Ascending aorta (tissue), 2 donors: ENCODE results near the gene CNTN5. TPM values are rescaled to one million over a fixed set of nuclear protein-coding genes. Genes with fewer than 3 reads are reported as not detected.

ENCODE experiments used
- DNase-seq, 2 donors: peaks; one replicate each; pipeline ENCODE4 v3.0.0-alpha.2; 2019; ENCODE audit warnings: low spot score in 2 of 2
- H3K27ac ChIP-seq, 2 donors: fragments of 200-600 bp; sonication (generic); one replicate each; pipeline ENCODE4 v1.5.1; 2016 to 2017; ENCODE audit warnings: mild to moderate bottlenecking in 1 of 2
- H3K27me3 ChIP-seq: fragments of 200-600 bp; sonication (generic); one replicate; pipeline ENCODE4 v1.5.1; 2017
- H3K36me3 ChIP-seq, 2 donors: fragments of 200-600 bp; sonication (generic); one replicate each; pipeline ENCODE4 v1.5.1; 2016
- H3K4me1 ChIP-seq, 2 donors: fragments of 200-600 bp; sonication (generic); one replicate each; pipeline ENCODE4 v1.5.1; 2016 to 2017; ENCODE audit warnings: mild to moderate bottlenecking in 1 of 2
- H3K4me3 ChIP-seq, 2 donors: fragments of 200-600 bp; sonication (generic); one replicate each; pipeline ENCODE4 v1.5.1; 2016 to 2017; ENCODE audit warnings: mild to moderate bottlenecking in 1 of 2
- H3K9me3 ChIP-seq, 2 donors: fragments of 200-600 bp; sonication (generic); one replicate each; pipeline ENCODE4 v1.5.1; 2016
- intact Hi-C: fragments of 100-400 bp; cut with DNase I; formaldehyde crosslinking; loops from one replicate; pipeline ENCODE4 v1.15.1; 2023
- total RNA-seq: library from RNA; depleted of rRNA; stranded (reverse); fragments of >200 nt; gene quantifications from one replicate; pipeline ENCODE4 v1.1.0, GENCODE V29; 2016
- TF ChIP-seq, protein P1 (sequence below), 3 experiments: fragments of 200-600 bp in 2 of 3; fragments of 450-650 bp in 1 of 3; sonication (generic) in 2 of 3; IDR thresholded peaks; one replicate each; pipeline ENCODE4 v1.5.1; 2016 to 2019; ENCODE audit warnings: antibody characterized with exemption in 3 of 3, mild to moderate bottlenecking in 1 of 3, moderate library complexity in 1 of 3

Gene CNTN5
- total RNA-seq, 1 donor from 2014 or later, result 3.6 TPM

DNA sequence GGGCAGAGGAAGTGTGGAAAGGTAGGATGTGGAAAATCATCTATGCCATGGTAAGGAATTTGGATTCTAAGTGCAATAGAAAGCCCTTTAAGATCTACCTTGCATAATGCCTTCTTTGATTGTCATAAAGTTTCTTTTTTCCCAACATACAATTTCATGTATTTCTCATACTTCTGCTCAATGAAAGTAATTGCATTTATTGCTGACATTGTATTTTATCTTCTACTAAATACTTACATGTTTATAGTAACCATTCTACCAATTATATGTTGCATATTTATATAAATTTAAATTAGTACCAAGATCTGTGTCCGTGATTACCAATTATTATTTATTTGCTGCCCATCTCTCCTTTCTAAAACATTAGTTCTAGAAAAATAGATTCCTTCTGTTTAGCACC is 114.8 kb downstream of the CNTN5 start:
- Histone ChIP-seq H3K36me3 (no peaks in the 10 kb centered on the region), H3K27ac (no peak overlapping the region), H3K27me3 (no peaks in the 10 kb centered on the region), H3K4me1 (no peaks in the 10 kb centered on the region), H3K4me3 (no peak overlapping the region), H3K9me3 (no peaks in the 10 kb centered on the region)
- TF ChIP-seq, protein P1, sequence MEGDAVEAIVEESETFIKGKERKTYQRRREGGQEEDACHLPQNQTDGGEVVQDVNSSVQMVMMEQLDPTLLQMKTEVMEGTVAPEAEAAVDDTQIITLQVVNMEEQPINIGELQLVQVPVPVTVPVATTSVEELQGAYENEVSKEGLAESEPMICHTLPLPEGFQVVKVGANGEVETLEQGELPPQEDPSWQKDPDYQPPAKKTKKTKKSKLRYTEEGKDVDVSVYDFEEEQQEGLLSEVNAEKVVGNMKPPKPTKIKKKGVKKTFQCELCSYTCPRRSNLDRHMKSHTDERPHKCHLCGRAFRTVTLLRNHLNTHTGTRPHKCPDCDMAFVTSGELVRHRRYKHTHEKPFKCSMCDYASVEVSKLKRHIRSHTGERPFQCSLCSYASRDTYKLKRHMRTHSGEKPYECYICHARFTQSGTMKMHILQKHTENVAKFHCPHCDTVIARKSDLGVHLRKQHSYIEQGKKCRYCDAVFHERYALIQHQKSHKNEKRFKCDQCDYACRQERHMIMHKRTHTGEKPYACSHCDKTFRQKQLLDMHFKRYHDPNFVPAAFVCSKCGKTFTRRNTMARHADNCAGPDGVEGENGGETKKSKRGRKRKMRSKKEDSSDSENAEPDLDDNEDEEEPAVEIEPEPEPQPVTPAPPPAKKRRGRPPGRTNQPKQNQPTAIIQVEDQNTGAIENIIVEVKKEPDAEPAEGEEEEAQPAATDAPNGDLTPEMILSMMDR (IDR thresholded peaks at IDR 0.05), result no peak
- no peak for DNase-seq
- intact Hi-C loops, result no loop called here

DNA sequence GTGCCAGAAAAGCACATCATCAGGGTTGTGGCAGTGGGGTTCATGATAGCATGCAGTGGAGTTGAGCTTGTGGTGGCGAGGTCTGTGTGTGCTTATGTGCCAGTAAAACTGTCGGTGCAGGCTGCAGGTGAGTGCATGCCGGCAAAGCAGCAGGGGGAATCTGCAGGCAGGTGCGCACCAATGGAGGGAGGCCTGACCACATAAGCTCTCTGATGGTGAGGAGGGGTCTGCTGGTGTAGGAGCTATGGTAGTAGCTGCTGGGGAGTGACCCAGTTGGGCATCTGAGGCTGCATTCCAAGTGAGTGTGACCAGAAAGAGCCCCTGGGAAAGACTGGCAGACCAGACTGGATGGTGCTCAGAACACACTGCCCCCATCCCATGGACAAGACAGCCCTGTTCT is 121.5 kb downstream of the CNTN5 start:
- H3K27ac ChIP-seq, result no peak overlapping the region
- no peak for DNase-seq
- intact Hi-C loops, result no loop called here
- no peaks in the 10 kb centered on the region for H3K27me3 ChIP-seq
- H3K36me3 ChIP-seq, result no peaks in the 10 kb centered on the region
- TF ChIP-seq, protein P1 (IDR thresholded peaks at IDR 0.05), result no peak
- H3K9me3 ChIP-seq, result no peaks in the 10 kb centered on the region
- H3K4me1 ChIP-seq, result no peaks in the 10 kb centered on the region
- H3K4me3 ChIP-seq, result no peak overlapping the region

DNA sequence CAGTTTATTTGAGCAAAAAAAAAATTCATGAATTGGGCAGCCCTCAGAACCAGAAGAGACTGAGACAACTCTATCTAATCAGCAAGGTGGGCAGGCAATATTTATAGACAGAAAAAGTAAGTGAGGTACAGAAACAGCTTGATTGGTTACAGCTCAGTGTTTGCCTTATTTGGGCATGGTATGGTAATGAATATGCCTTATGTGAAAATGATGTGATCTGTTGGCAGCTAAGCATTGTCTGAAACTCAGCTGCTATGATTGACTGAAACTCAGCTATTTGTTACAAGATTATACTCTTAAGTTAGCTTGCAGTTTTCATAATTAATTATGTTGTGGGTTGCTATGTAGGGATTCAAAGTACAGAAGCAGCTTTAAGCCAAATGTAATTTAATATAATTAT is 127.6 kb downstream of the CNTN5 start:
- Histone ChIP-seq H3K9me3 (peaks cover 0 to 3% of the 10 kb centered on the region in 2 donors), H3K4me3 (no peak overlapping the region), H3K27ac (no peak overlapping the region), H3K4me1 (no peaks in the 10 kb centered on the region), H3K36me3 (no peaks in the 10 kb centered on the region), H3K27me3 (no peaks in the 10 kb centered on the region)
- intact Hi-C loops, result no loop called here
- TF ChIP-seq, protein P1 (IDR thresholded peaks at IDR 0.05), result no peak
- DNase-seq, result no peak

DNA sequence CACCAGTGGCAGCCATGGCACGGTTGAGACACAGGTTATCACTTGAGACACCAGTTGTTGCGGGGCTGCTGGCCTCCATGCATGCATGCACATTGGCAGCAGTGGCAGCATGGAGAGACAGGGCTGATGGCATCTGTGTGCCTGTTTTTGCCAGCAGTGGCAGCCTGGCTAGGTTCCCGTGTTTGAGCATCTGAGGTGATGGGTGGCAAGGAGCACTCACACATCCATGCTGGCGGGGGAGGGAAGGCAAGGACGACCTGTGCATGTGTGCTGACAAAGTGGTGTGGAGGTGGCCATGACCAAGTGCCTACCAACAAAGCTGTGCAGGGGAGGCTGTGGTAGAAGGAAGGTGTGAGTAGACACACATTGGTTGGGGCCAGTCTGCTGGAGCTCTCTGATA is 133.5 kb downstream of the CNTN5 start:
- H3K4me1 ChIP-seq, result no peaks in the 10 kb centered on the region
- H3K27me3 ChIP-seq, result no peaks in the 10 kb centered on the region
- H3K27ac ChIP-seq, result no peak overlapping the region
- H3K36me3 ChIP-seq, result no peaks in the 10 kb centered on the region
- intact Hi-C loops, result no loop called here
- no peak overlapping the region for H3K4me3 ChIP-seq
- DNase-seq, result no peak
- peaks cover 0 to 3% of the 10 kb centered on the region in 2 donors for H3K9me3 ChIP-seq
- TF ChIP-seq, protein P1 (IDR thresholded peaks at IDR 0.05), result no peak

DNA sequence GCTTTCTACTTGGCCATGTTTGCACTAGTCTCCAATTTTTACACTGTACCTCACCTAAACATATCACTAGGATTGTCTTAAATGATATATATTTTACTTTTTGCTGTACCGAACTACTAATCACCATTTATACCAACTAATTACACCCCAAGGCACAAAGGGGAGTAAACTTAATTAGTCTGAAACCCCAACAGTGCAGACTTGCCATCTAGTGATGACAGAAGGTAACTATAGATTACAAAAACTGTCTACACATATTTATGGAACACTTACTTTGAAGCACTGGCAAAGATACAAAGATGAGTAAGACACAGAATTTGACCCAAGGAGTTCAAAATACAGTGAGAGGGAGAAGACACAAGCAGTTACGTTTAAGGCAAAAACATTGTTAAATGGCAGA is 139.7 kb downstream of the CNTN5 start:
- Histone ChIP-seq H3K4me1 (no peaks in the 10 kb centered on the region), H3K36me3 (no peaks in the 10 kb centered on the region), H3K27ac (no peak overlapping the region), H3K4me3 (no peak overlapping the region), H3K27me3 (no peaks in the 10 kb centered on the region), H3K9me3 (no peaks in the 10 kb centered on the region)
- TF ChIP-seq, protein P1 (IDR thresholded peaks at IDR 0.05), result no peak
- intact Hi-C loops, result no loop called here
- DNase-seq, result no peak

DNA sequence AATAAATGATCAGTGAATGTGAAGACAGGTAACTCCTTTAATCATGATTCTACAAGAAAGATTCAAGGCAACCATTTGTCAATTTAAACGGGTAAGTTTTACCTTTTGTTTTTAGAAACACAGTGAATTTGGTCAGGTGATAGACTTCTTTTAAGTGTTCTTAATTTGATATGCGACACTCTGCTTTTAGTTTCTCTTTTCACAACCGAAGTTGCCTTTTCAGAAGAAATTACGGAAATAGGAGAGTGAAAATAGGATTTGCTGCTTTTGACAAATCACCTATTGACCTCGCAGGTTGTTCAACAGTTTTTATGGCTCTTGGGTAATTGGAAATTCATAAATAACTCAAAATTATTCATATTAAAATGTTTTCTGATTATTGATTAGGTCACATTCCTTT is 142.1 kb downstream of the CNTN5 start:
- H3K27ac ChIP-seq, result no peak overlapping the region
- DNase-seq, result no peak
- H3K4me1 ChIP-seq, result no peaks in the 10 kb centered on the region
- H3K36me3 ChIP-seq, result no peaks in the 10 kb centered on the region
- H3K9me3 ChIP-seq, result no peaks in the 10 kb centered on the region
- TF ChIP-seq, protein P1 (IDR thresholded peaks at IDR 0.05), result no peak
- no peaks in the 10 kb centered on the region for H3K27me3 ChIP-seq
- intact Hi-C loops, result no loop called here
- H3K4me3 ChIP-seq, result no peak overlapping the region
